HG03039 (cell line): ENCODE measurements around the gene STXBP5.

ENCODE experiments used
- ATAC-seq: cut with Tn5 transposase; IDR thresholded peaks from one replicate; pipeline ENCODE4 v1.9.1; 2021; ENCODE audit warnings: mild to moderate bottlenecking, moderate library complexity; ENCODE audit not compliant: unreplicated experiment

Gene STXBP5

GRCh38 chr6:147287869-147288271 is 83.7 kb downstream of the STXBP5 start:
- no peak for ATAC-seq

- no peak for ATAC-seq
Observed at GRCh38 chr6:147297124-147297523, 92.9 kb downstream of the STXBP5 start.

- no peak for ATAC-seq
Observed at GRCh38 chr6:147297663-147298316, 93.6 kb downstream of the STXBP5 start.

- ATAC-seq, result no peak
Observed at GRCh38 chr6:147298461-147298860, 94.2 kb downstream of the STXBP5 start.

DNA sequence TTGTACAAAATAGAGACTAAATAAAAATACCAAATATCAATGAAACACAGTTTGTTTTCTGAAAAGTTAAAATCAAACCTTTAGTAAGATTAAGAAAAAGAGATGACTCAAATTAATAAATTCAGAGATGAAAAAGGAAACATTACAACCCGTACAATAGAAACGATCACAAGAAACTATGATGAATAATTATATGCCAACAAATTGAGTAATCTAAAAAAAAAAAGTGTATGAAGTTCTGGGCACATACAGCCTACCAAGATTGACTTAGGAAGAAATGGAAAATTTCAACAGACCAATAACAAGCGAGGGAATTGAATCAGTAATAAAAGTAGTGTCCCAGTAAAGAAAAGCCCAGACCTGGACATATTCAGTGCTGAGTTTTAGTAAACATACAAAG is 94.8 kb downstream of the STXBP5 start:
- no peak for ATAC-seq

GRCh38 chr6:147301070-147301469 is 96.9 kb downstream of the STXBP5 start:
- no peak for ATAC-seq

- no peak for ATAC-seq
Observed at GRCh38 chr6:147304016-147304415, 99.8 kb downstream of the STXBP5 start.

DNA sequence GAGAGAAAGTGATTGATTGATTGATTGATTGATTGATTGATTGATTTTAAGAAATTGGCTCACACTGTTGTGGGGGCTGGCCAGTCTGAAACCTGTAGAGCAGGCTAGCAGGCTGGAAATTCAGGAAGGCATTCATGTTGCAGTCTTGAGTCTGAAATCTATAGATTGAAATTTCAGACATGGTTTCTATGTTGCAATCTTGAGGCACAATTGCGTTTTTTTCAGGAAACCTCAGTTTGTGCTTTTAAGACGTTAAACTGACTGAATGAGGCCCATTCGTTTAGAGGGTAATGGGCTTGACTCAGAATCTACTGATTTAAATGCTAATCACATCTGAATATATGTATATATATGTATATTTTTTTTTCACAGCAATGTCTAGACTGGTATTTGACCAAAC is 106.3 kb downstream of the STXBP5 start:
- ATAC-seq, result no peak

- ATAC-seq, result no peak
Observed at GRCh38 chr6:147311218-147311617, 107.0 kb downstream of the STXBP5 start.

DNA sequence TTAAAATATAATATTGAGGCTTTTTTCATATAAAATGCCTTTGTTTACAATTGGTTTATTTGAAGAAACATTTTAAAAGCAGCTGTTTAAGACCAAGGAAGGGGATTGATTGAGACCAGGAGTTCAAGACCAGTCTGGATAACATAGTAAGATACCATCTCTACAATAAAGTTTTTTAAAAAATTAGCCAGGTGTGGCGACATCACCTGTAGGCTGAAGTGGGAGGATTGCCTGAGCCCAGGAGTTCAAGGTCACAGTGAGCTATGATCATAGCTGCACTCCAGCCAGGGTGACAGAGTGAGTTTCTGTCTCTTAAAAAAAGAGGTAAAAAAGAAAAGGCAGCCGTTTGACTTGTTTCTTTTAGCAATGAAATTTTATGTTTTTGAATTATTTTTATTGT is 117.0 kb downstream of the STXBP5 start:
- ATAC-seq, result no peak

GRCh38 chr6:147322299-147323162 is 118.3 kb downstream of the STXBP5 start:
- ATAC-seq, result peak; percentile 98

- ATAC-seq, result no peak
Observed at GRCh38 chr6:147325557-147325956, 121.3 kb downstream of the STXBP5 start.

GRCh38 chr6:147331401-147331800 is 127.2 kb downstream of the STXBP5 start:
- no peak for ATAC-seq

DNA sequence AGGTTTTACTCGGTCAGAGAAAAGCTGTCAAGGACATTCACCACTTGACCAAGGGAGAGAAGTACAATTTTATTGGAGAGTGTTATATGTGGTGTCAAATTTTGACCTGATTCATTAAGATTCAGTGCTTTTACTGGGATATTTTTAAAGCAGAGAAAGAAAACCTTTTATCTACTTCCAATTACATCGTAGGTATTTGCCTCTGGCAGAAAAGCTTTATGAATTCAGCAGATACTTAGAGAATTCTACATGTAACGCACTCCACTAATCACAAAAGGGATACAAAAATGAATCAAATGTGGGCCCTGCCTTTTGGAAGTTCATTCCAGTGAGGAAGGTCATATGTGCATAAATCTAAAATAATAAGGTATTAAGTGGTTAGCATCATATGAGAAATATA is 133.7 kb downstream of the STXBP5 start:
- ATAC-seq, result no peak

GRCh38 chr6:147341486-147341885 is 137.3 kb downstream of the STXBP5 start:
- no peak for ATAC-seq

GRCh38 chr6:147345902-147346301 is 141.7 kb downstream of the STXBP5 start:
- no peak for ATAC-seq

DNA sequence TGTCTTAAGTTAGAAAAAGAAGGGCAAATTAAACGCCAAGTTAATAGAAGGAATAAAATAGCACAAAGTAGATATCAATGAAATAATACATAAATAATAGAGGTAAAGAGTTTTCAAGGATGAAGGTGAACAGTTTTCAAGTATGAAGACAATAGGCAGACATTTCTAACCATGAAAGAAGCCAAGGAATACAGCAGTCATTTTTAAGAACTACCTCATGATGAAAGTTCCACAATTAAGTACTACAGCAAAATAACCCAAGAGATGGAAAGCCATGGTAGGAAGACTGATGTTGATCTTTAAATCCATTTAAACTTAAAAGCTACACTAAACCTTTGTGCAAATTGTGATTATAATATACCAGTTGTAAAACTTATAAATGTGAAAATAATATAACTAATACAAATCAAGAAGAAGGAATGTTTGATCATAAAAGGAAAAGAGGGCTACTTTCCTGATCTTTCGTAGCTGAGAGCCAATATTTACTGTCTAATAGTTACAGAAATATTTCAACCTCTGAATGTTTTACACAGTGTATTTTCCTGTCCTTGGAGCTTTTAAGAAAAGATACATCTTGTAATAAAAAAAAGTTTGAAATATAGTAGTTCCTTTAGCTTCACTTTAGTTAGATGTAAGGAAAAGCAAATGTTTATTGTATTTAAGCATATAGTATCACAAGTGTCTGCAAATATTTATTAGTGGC is 143.1 kb downstream of the STXBP5 start:
- ATAC-seq, result no peak

GRCh38 chr6:147347882-147348575 is 143.8 kb downstream of the STXBP5 start:
- no peak for ATAC-seq

- no peak for ATAC-seq
Observed at GRCh38 chr6:147361311-147361981, 157.2 kb downstream of the STXBP5 start.

DNA sequence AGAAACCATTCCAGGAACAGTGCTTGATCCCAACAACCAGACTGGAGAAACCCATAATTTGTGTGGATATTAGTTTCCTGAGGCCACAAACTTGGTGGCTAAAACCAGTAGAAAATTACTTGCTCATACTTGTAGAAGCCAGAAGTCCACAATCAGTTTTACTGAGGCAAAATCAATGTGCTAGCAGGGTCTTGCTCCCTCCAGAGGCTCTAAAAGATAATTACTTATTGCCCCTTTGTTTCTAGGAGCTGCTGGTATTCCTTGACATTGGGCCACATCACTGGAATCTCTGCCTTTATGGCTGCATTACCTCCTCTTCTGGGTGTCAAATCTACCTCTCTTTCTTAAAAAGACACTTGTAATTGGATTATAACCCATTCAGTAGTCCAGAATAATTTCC is 162.1 kb downstream of the STXBP5 start:
- ATAC-seq, result no peak

DNA sequence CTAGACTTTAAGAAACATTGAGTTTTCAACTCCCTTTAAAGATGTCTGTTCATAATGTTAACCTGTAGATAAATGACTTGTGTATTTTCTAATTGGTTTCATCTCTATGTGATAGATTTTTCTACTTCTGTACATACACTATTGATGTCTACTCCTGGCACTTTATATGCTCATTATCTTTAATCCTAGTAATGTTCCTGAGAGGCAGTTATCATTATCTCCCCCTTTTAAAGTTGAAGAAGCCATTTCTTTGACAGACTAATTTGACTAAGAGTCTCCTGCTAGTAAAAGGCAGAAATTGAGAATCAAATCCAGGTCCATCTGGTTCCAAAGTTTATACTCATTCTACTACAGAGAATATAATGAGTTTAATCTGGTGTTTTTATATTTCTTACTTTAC is 167.1 kb downstream of the STXBP5 start:
- ATAC-seq, result no peak
